ENCODE data around the gene ZNF784.

ZNF784 gene

DNA sequence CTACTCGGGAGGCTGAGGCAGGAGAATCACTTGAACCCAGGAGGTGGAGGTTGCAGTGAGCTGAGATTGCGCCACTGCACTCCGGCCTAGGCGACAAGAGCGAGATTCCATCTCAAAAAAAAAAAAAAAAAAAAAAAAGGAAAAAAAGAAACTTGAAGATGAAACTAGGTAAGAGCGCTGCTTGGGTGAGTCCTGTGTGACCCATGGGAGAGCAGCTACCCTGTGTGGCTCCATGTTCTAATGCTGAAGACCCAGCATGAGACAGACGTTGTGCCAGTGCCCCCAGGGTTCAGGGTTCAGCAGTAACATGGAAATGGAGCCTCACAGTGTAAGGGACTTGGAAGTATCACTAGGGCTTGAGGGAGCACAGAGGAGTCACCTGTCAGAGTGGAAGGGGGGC, 5.9 kb downstream of the ZNF784 start:
- Histone ChIP-seq H3K9ac (ENCODE audit: low read length) (no peak overlapping the region), H3K4me3 (ENCODE audit: low read depth, low read length, poor library complexity, severe bottlenecking) (no peak overlapping the region), H3F3A (ENCODE audit: insufficient read depth, low read length) (no peaks in the 10 kb centered on the region), H3K4me1 (ENCODE audit: insufficient read depth, low read length, severe bottlenecking) (peaks cover under 1% of the 10 kb centered on the region), H3K9me3 (ENCODE audit: low read length) (no peaks in the 10 kb centered on the region), H3K4me2 (ENCODE audit: low read length) (no peak overlapping the region), H3K9me2 (ENCODE audit: low read depth, low read length) (no peaks in the 10 kb centered on the region), H2AFZ (ENCODE audit: low read length) (no peak overlapping the region), H3K27ac (ENCODE audit: low read depth, low read length, poor library complexity, severe bottlenecking) (no peak overlapping the region), H4K20me1 (ENCODE audit: insufficient read depth, low read length) (no peaks in the 10 kb centered on the region), H3K79me2 (ENCODE audit: insufficient read depth, low read length) (no peaks in the 10 kb centered on the region), H3K36me3 (ENCODE audit: insufficient read depth, low read length) (peaks cover 26% of the 10 kb centered on the region), H3K27me3 (ENCODE audit: insufficient read depth, low read length) (no peaks in the 10 kb centered on the region)
- no peak for TF ChIP-seq EZH2 (IDR thresholded peaks at IDR 0.05; ENCODE audit: borderline replicate concordance, low read length)
- TF ChIP-seq, protein P1, sequence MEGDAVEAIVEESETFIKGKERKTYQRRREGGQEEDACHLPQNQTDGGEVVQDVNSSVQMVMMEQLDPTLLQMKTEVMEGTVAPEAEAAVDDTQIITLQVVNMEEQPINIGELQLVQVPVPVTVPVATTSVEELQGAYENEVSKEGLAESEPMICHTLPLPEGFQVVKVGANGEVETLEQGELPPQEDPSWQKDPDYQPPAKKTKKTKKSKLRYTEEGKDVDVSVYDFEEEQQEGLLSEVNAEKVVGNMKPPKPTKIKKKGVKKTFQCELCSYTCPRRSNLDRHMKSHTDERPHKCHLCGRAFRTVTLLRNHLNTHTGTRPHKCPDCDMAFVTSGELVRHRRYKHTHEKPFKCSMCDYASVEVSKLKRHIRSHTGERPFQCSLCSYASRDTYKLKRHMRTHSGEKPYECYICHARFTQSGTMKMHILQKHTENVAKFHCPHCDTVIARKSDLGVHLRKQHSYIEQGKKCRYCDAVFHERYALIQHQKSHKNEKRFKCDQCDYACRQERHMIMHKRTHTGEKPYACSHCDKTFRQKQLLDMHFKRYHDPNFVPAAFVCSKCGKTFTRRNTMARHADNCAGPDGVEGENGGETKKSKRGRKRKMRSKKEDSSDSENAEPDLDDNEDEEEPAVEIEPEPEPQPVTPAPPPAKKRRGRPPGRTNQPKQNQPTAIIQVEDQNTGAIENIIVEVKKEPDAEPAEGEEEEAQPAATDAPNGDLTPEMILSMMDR (IDR thresholded peaks at IDR 0.05; ENCODE audit: low read length): no peak

DNA sequence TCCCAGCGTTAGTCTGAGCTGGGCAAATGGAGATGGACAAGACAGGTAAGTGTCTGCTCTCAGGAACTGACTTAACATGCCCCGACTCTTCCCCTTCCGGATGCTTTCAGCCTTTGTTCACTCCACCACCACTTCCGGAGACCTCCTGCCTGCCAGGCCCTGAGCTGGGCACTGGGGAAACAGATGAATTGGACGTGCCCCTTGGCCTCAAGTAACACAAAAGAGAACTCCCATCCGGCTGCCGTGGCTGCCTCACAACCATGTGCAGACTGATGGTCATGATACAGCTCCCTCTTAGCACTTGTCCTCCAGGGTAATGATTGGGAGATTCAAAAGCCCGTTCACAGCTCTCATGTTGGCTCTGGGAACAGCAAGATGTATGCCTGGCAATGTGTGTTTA, 6.9 kb downstream of the ZNF784 start:
- Histone ChIP-seq H3K9me2 (ENCODE audit: low read depth, low read length) (no peaks in the 10 kb centered on the region), H3K79me2 (ENCODE audit: insufficient read depth, low read length) (no peaks in the 10 kb centered on the region), H3K4me2 (ENCODE audit: low read length) (no peak overlapping the region), H3K4me3 (ENCODE audit: low read depth, low read length, poor library complexity, severe bottlenecking) (no peak overlapping the region), H3K9me3 (ENCODE audit: low read length) (no peaks in the 10 kb centered on the region), H3K27ac (ENCODE audit: low read depth, low read length, poor library complexity, severe bottlenecking) (no peak overlapping the region), H3F3A (ENCODE audit: insufficient read depth, low read length) (no peaks in the 10 kb centered on the region), H2AFZ (ENCODE audit: low read length) (no peak overlapping the region), H3K9ac (ENCODE audit: low read length) (no peak overlapping the region), H3K36me3 (ENCODE audit: insufficient read depth, low read length) (peaks cover 26% of the 10 kb centered on the region), H4K20me1 (ENCODE audit: insufficient read depth, low read length) (no peaks in the 10 kb centered on the region), H3K27me3 (ENCODE audit: insufficient read depth, low read length) (no peaks in the 10 kb centered on the region), H3K4me1 (ENCODE audit: insufficient read depth, low read length, severe bottlenecking) (no peaks in the 10 kb centered on the region)
- TF ChIP-seq, protein P1 (IDR thresholded peaks at IDR 0.05; ENCODE audit: low read length): no peak
- no peak for TF ChIP-seq EZH2 (IDR thresholded peaks at IDR 0.05; ENCODE audit: borderline replicate concordance, low read length)

DNA sequence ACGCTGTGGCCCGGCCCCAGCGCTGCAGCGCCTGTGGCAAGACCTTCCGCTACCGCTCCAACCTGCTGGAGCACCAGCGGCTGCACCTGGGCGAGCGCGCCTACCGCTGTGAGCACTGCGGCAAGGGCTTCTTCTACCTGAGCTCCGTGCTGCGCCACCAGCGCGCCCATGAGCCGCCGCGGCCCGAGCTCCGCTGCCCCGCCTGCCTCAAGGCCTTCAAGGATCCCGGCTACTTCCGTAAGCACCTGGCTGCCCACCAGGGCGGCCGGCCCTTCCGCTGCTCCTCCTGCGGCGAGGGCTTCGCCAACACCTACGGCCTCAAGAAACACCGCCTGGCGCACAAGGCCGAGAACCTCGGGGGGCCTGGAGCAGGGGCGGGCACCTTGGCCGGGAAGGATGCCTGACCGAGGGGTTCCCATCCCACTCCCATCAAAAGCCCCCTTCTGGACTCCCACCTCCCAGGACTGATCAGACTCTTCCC, 7.9 kb downstream of the ZNF784 start:
- H3K27me3 ChIP-seq (ENCODE audit: insufficient read depth, low read length): no peaks in the 10 kb centered on the region
- H3F3A ChIP-seq (ENCODE audit: insufficient read depth, low read length): no peaks in the 10 kb centered on the region
- no peak overlapping the region for H3K4me3 ChIP-seq (ENCODE audit: low read depth, low read length, poor library complexity, severe bottlenecking)
- no peak overlapping the region for H2AFZ ChIP-seq (ENCODE audit: low read length)
- TF ChIP-seq EZH2 (IDR thresholded peaks at IDR 0.05; ENCODE audit: borderline replicate concordance, low read length): no peak
- TF ChIP-seq, protein P1 (IDR thresholded peaks at IDR 0.05; ENCODE audit: low read length): no peak
- H3K9me2 ChIP-seq (ENCODE audit: low read depth, low read length): no peaks in the 10 kb centered on the region
- peaks cover 26% of the 10 kb centered on the region for H3K36me3 ChIP-seq (ENCODE audit: insufficient read depth, low read length)
- no peaks in the 10 kb centered on the region for H3K9me3 ChIP-seq (ENCODE audit: low read length)
- no peak overlapping the region for H3K9ac ChIP-seq (ENCODE audit: low read length)
- H3K27ac ChIP-seq (ENCODE audit: low read depth, low read length, poor library complexity, severe bottlenecking): no peak overlapping the region
- no peak overlapping the region for H3K4me2 ChIP-seq (ENCODE audit: low read length)
- no peaks in the 10 kb centered on the region for H4K20me1 ChIP-seq (ENCODE audit: insufficient read depth, low read length)
- H3K4me1 ChIP-seq (ENCODE audit: insufficient read depth, low read length, severe bottlenecking): no peaks in the 10 kb centered on the region
- H3K79me2 ChIP-seq (ENCODE audit: insufficient read depth, low read length): no peaks in the 10 kb centered on the region
